Ovary (tissue), 9 donors: Measurements from ENCODE around the gene COPRS. TPM values are rescaled to one million over a fixed set of nuclear protein-coding genes. Genes with fewer than 3 reads are reported as not detected.
"Not testable (repeated sequence)": the region's sequence is repeated elsewhere in the genome, so short reads cannot be mapped to it uniquely, and the experiment has no call there.

ENCODE experiments used
- DNase-seq, 5 donors: peaks; one replicate each; pipeline ENCODE4 v3.0.0-alpha.2; 2019 to 2020
- H3K27ac ChIP-seq, 2 donors: fragments of 200-600 bp; one replicate each; pipeline versions ENCODE4 v1.5.1 to v1.8.0; 2019 to 2022
- H3K27me3 ChIP-seq: fragments of 200-600 bp; one replicate; pipeline ENCODE4 v1.8.0; 2022
- H3K36me3 ChIP-seq: fragments of 200-600 bp; sonication (generic); one replicate; pipeline ENCODE4 v1.5.1; 2019
- H3K4me1 ChIP-seq: one replicate; pipeline ENCODE4 v1.8.1; 2013; ENCODE audit warnings: mild to moderate bottlenecking, moderate library complexity; ENCODE audit not compliant: insufficient read depth
- H3K4me3 ChIP-seq: fragments of 200-600 bp; sonication (generic); one replicate; pipeline ENCODE4 v1.5.1; 2017
- H3K9me3 ChIP-seq, 2 donors: fragments of 200-600 bp in 1 of 2; sonication (generic) in 1 of 2; one replicate each; pipeline versions ENCODE4 v1.5.1 to v1.8.1; 2013 to 2019; ENCODE audit warnings: mild to moderate bottlenecking in 1 of 2, moderate library complexity in 1 of 2
- EP300 ChIP-seq: sonication (generic); formaldehyde crosslinking; IDR thresholded peaks from one replicate; pipeline ENCODE4 v1.6.1; 2017; ENCODE audit warnings: antibody characterized with exemption
- POLR2A ChIP-seq: fragments of 450-650 bp; IDR thresholded peaks from one replicate; pipeline ENCODE4 v1.6.1; 2017; ENCODE audit warnings: antibody characterized with exemption, mild to moderate bottlenecking, moderate library complexity
- WGBS, 3 donors: extraction: QIAGEN DNeasy Blood & Tissue Kit in 1 of 3; methylation state at CpG; one replicate each; pipeline versions ENCODE4 v1.1.5 to v1.1.7; 2013 to 2017; 5-methylcytosine and 5-hydroxymethylcytosine counted together
- intact Hi-C, 4 donors: fragments of 100-400 bp; cut with DNase I; formaldehyde crosslinking; loops; one replicate each; pipeline versions ENCODE4 v1.11.0 to v1.15.1; 2022 to 2023
- polyA plus RNA-seq, 2 donors: library from polyadenylated mRNA; stranded (reverse); fragments of 200-250 nt in 1 of 2; fragments of 350-450 nt in 1 of 2; fragmentation: Illumina TruSeq in 1 of 2; extraction: RNeasy Lipid Tissue Mini Kit (QIAGEN cat#74804) in 1 of 2; gene quantifications; one replicate each; pipeline ENCODE4 v1.2.3, GENCODE V29; 2013 to 2014
- total RNA-seq, 7 donors: library from RNA; depleted of rRNA in 2 of 7; stranded (reverse); fragments of >200 nt in 2 of 7; fragmentation: NEBNext Ultra II Directional in 3 of 7; extraction: Animal tissue kit (Norgen Biotek cat#: 25700) in 3 of 7; gene quantifications; one replicate each; pipeline versions ENCODE4 v1.1.0 to v1.2.4, GENCODE V29; 2016 to 2023
- TF ChIP-seq, protein P1 (sequence below), 3 donors: fragments of 450-650 bp in 2 of 3; fragments of 200-600 bp in 1 of 3; IDR thresholded peaks; one replicate each; pipeline versions ENCODE4 v1.5.1 to v1.8.0; 2016 to 2022; ENCODE audit warnings: antibody characterized with exemption in 3 of 3, mild to moderate bottlenecking in 1 of 3
- donor health status: DM: no; HTN: no; CAD: no; lungs with moderate emphysema.
- donor health status: DM: no; HTN: no; CAD: no.
- donor health status: Bipolar disorder and iron deficiency.
- donor health status: DM: yes; HTN: yes; CAD: no.
- donor health status: DM: no; HTN: no; CAD: no.
- donor health status: DM: yes; HTN: yes; CAD: no.

COPRS gene
- total and polyA plus RNA-seq, 9 donors, result 43.7 to 116 (median 53.9) TPM

DNA sequence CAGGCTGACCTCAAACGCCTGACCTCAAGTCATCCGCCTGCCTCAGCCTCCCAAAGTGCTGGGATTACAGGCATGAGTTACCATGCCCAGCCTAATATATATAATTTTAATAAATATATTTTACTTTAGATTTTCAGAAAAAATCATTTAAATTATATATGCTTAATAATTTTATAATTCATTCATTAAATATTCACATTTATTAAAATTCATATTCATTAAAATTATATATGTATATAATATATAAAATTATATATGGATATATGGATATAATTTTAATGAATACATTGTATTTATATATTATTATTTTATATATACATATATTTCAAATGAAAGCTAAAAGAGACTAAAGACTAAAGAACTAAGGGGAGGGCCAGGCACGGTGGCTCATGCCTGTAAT, 29.4 kb downstream of the COPRS start:
- H3K4me3 ChIP-seq, result no peak overlapping the region
- H3K9me3 ChIP-seq, result no peaks in the 10 kb centered on the region
- intact Hi-C loops, result loop anchor here in 1 of 4 donors (5.0 kb wide), 1 partner anchor 277 kb away; no protein-coding TSS in a partner anchor
- H3K4me1 ChIP-seq, result no peaks in the 10 kb centered on the region
- no peak for DNase-seq
- H3K36me3 ChIP-seq, result no peaks in the 10 kb centered on the region
- WGBS, 3 donors, result 93 to 96% (median 96%) methylated on average over 3 of the region's 3 CpGs
- TF ChIP-seq EP300, result no peak
- TF ChIP-seq POLR2A, result no peak
- TF ChIP-seq, protein P1, sequence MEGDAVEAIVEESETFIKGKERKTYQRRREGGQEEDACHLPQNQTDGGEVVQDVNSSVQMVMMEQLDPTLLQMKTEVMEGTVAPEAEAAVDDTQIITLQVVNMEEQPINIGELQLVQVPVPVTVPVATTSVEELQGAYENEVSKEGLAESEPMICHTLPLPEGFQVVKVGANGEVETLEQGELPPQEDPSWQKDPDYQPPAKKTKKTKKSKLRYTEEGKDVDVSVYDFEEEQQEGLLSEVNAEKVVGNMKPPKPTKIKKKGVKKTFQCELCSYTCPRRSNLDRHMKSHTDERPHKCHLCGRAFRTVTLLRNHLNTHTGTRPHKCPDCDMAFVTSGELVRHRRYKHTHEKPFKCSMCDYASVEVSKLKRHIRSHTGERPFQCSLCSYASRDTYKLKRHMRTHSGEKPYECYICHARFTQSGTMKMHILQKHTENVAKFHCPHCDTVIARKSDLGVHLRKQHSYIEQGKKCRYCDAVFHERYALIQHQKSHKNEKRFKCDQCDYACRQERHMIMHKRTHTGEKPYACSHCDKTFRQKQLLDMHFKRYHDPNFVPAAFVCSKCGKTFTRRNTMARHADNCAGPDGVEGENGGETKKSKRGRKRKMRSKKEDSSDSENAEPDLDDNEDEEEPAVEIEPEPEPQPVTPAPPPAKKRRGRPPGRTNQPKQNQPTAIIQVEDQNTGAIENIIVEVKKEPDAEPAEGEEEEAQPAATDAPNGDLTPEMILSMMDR (IDR thresholded peaks at IDR 0.05), result no peak
- H3K27ac ChIP-seq, result no peak overlapping the region
- no peaks in the 10 kb centered on the region for H3K27me3 ChIP-seq

DNA sequence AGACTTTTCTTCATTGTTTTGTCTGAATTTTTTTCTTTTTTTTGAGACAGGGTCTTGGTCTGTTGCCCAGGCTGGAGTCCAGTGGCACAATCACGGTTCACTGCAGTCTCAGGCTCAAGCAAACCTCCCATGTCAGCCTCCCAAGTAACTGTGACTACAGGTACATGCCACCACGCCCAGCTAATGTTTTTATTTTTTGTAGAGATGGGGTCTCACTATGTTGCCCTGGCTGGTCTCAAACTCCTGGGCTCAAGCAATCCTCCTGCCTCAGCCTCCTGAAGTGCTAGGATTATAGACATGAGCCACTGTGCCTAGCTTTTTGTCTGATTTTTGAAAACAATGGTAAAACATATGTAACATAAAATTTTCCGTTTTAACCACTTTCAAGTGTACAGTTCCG, 30.1 kb downstream of the COPRS start:
- H3K36me3 ChIP-seq, H3K9me3 ChIP-seq, H3K4me3 ChIP-seq, H3K4me1 ChIP-seq, DNase-seq, intact Hi-C loops, H3K27me3 ChIP-seq, H3K27ac ChIP-seq: not testable (repeated sequence)
- 82 to 92% (median 87%) methylated on average over 4 of the region's 4 CpGs for WGBS, 3 donors

DNA sequence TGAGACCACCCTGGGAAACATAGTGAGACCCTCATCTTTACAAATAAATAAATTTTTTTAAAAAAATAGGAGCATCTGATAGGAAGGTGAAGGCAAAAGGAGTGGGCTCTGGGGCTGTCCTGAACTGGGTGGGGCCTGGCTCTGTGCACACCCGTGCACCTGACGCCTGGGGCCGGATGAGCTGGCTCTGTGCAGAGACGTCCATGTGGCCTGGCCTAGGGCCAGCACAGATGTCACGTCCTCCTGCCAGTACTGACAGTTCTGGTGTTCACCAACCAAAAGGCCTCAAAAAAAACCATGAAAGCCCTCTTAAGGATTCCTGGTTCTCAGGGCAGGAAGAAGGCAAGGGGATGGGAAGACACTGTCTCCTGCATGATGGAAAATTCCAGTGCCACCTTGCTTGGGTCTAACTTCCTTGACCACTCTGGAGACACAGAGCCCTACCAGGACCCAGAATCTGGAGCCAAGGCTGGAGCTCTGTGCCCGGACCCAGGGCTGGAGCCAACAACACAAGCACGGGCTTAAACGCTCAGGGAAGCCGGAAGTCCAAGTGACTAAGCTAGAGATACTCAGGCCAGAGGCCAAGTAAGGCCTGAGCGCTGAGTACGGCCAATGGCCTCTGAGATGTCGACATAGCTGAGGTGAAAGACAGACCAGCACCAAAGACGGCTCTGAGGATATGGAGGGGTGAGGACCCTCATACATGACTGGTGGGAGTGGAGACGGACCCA, 32.9 kb downstream of the COPRS start:
- Histone ChIP-seq H3K27me3 (no peaks in the 10 kb centered on the region), H3K27ac (no peak overlapping the region), H3K4me3 (no peak overlapping the region), H3K9me3 (no peaks in the 10 kb centered on the region), H3K36me3 (no peaks in the 10 kb centered on the region), H3K4me1 (no peaks in the 10 kb centered on the region)
- TF ChIP-seq EP300, result no peak
- no peak for TF ChIP-seq POLR2A
- TF ChIP-seq, protein P1 (IDR thresholded peaks at IDR 0.05), result no peak
- no peak for DNase-seq
- intact Hi-C loops, result no loop called here
- WGBS, 3 donors, result 71 to 77% (median 76%) methylated on average over 14 of the region's 14 CpGs

DNA sequence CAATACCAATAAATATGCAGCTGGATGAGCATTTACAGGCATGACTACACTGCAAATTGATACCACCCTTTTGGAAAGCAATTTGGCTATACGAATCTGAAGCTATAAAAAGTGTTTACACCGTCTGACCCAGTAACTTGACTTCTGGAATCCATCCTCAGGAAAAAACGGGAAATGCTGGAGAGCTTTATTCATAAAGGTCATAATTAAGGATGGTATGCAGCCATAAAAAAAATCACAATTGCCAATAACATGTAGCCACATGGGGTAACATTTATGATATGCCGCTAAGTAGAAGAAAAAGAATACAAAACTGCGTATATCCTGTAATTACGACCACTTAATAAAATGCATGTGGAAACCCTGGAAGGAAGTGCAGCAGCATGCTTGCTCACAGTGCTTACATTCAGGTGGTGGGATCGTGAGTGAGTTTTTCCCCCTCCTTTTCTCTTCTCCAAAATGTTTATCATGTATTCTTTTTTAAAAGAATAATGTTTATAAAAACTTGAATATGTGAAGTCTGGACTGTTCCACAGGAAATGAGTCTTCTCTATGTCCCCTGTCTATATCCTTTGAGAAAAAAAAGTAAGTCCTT, 34.2 kb downstream of the COPRS start:
- Histone ChIP-seq H3K4me1 (no peaks in the 10 kb centered on the region), H3K27ac (no peak overlapping the region), H3K4me3 (no peak overlapping the region), H3K27me3 (no peaks in the 10 kb centered on the region), H3K36me3 (no peaks in the 10 kb centered on the region), H3K9me3 (no peaks in the 10 kb centered on the region)
- WGBS, 3 donors, result 35 to 42% (median 41%) methylated on average over 7 of the region's 7 CpGs
- TF ChIP-seq EP300, result no peak
- TF ChIP-seq, protein P1 (IDR thresholded peaks at IDR 0.05), result no peak
- no peak for TF ChIP-seq POLR2A
- DNase-seq, result no peak
- intact Hi-C loops, result no loop called here

DNA sequence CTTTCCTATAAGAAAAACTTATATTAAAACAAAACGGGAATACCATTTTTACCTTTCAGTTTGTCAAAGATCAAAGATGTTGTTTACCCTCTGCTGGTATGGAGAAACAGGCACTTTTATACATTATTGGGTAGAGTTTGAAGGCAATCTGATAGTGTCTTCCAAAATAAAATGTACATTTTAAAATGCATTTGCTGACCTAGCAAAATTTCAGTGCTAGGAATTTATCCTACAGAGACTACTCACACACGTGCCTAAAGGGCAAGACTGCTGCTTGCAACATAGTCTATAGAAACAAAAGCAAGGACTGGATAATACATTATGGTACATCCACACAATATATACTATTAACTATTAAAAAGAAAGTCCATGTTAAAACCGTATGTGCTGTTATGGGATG, 36.0 kb downstream of the COPRS start:
- WGBS, 3 donors, result 36 to 52% (median 39%) methylated on average over 3 of the region's 3 CpGs
- Histone ChIP-seq H3K4me3 (no peak overlapping the region), H3K36me3 (no peaks in the 10 kb centered on the region), H3K27ac (no peak overlapping the region), H3K27me3 (no peaks in the 10 kb centered on the region), H3K4me1 (no peaks in the 10 kb centered on the region), H3K9me3 (no peaks in the 10 kb centered on the region)
- TF ChIP-seq, protein P1 (IDR thresholded peaks at IDR 0.05), result no peak
- no peak for TF ChIP-seq POLR2A
- no peak for TF ChIP-seq EP300
- DNase-seq, result no peak
- intact Hi-C loops, result no loop called here
